ENCODE results near the gene HOXC9.

HOXC9 gene

DNA sequence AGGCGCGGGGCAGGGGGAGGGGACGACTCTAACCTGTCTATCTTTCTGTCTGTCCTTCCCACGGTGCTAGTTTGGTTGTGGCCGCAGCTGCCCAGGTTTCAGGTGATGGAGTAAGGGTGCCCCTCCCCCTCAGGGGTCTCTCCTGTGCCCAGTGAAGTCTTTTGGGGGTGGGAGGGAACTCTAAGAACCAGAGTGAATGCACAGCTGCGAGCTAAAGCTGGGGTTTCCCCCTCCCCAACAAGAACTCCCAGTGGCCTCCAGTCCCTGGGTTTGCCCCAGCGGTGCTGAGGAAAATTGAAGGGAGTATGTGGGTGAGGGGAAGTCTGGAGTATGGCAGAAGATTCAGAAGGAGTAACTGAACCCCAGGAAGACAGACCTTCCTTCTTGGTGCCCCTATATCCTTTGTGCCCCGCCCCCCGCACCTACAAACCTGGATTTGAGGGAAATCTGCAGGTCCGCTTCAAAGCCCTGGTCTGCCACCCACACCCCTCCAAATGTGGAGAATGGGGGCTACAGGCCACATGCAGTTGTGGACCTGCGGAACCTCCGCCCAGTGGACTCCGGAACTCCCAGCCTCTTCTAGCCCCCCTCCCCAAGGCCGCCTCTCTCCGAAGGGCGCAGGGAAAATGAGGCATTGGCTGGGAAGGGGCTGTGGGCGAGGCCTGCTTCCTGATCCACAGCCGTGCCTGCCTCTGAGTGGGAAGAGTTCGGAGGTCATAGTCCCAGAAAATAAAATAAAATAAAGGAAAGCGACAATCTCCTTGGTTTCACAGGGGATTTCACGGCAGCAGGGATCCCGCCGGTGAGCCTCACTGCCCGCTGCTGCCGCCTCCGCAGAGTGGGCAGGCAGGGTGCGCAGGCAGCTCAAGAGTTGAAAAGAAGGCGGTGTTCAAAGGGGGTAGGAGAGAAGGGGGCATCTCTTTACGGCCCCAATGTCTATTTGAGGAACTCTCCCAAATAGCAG is 3.4 kb upstream of the HOXC9 start:
- TF ChIP-seq, protein P1, sequence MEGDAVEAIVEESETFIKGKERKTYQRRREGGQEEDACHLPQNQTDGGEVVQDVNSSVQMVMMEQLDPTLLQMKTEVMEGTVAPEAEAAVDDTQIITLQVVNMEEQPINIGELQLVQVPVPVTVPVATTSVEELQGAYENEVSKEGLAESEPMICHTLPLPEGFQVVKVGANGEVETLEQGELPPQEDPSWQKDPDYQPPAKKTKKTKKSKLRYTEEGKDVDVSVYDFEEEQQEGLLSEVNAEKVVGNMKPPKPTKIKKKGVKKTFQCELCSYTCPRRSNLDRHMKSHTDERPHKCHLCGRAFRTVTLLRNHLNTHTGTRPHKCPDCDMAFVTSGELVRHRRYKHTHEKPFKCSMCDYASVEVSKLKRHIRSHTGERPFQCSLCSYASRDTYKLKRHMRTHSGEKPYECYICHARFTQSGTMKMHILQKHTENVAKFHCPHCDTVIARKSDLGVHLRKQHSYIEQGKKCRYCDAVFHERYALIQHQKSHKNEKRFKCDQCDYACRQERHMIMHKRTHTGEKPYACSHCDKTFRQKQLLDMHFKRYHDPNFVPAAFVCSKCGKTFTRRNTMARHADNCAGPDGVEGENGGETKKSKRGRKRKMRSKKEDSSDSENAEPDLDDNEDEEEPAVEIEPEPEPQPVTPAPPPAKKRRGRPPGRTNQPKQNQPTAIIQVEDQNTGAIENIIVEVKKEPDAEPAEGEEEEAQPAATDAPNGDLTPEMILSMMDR (IDR thresholded peaks at IDR 0.05; ENCODE audit: insufficient read depth, missing control alignments): no peak
- no peak for DNase-seq (ENCODE audit: insufficient read length, low spot score)
- no peak for FAIRE-seq

DNA sequence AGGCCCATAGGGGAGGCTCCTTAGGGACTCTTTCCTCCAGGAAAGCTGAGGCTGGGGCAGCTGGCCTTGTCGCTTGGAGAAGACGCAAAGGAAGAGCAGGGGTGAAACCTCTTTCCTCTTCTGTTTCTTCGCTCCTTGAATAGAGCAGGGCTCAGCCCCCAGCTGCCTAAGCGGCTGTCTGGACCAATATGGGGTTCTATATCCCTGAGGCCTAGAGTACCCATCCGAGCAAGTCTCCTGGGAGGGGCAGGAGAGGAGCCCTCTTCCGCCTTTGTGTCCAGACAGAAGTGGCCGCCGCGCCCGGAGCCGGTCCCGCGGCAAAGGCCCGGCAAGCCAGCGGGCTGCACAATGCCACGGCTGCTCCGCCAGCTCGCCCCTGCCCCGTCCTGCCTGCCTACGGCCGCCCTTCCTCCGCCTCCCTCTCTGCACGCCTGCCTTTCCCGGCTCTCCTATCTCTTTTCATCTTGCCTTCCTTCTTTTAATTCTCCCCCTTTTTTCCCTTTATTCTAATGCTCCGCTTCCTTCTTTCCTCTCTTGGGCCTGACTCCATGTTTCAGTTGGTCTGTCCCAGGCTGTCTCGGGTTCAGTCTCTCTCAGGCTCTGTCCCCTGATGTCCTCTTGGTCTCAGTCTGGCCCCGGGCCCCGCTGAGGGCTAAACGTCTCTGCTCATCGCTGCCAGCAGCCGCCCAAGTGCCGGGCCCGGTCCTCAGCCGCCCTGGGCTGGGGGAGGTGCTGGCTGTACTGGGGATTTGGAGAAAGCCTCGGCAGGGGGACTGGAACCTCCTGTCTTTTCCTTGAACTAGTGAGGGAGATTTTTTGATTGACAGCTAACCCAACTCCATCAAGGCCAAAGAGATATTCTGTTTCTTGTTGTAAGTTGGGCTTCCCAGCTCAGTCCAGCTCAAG is 2.5 kb upstream of the HOXC9 start:
- no peak for FAIRE-seq
- TF ChIP-seq, protein P1 (IDR thresholded peaks at IDR 0.05; ENCODE audit: insufficient read depth, missing control alignments): no peak
- DNase-seq (ENCODE audit: insufficient read length, low spot score): no peak

DNA sequence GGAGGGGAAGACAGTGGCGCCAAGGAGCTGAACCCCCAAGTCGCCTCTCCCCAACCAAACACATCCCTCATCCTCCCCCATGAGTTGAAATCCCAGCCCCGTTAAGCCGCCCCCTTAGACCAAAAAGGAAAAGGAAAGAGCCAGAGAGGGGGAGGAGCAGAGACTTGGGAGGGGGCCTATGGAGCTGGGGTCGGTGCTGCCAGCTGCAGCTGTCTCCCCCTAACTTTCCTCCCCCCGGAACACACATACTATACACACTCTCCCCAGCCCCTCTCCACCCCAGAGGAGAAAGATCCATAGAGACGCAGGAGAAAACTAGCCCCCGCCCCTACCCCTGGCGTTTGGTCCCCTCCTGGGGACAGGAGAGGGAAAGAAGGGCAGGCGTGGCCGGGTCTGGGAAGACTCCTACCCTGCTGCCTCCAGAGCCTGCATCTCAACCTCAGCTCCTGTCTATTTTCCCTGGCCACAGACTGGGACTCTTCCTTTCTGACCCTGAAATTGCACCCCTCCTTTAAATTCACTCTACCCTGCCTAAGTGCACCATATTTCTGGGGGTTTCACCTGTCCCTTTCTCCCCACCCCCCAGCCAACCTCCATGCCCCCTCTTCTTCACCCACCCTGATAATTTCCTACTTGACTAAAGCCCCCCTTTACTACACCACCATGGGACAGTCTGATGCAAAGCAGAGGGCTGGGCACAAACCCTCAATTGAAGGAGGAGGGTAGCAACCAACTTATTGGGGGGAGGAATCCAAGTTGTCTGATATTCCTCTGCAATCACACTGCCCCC is 1.7 kb upstream of the HOXC9 start:
- FAIRE-seq (no peak), DNase-seq (ENCODE audit: insufficient read length, low spot score) (no peak)
- TF ChIP-seq, protein P1 (IDR thresholded peaks at IDR 0.05; ENCODE audit: insufficient read depth, missing control alignments): no peak

DNA sequence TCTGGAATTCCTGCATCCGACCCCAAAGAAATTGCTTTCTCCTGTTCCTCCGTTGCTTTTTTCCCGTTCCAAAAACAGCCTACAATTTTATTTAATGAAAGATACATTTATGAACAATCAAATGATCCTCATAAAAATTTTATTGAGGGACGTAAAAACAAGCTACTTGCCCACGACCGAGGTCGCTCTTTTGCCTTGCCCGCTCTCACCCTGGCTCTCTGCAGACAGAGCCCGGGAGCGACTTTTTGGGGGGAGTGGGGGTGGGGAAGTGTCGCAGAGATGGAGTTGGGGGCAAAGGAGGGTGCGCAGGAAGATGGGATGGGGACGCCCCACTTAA is 1.1 kb upstream of the HOXC9 start:
- DNase-seq (ENCODE audit: insufficient read length, low spot score) (no peak), FAIRE-seq (no peak)
- TF ChIP-seq, protein P1 (IDR thresholded peaks at IDR 0.05; ENCODE audit: insufficient read depth, missing control alignments): no peak

DNA sequence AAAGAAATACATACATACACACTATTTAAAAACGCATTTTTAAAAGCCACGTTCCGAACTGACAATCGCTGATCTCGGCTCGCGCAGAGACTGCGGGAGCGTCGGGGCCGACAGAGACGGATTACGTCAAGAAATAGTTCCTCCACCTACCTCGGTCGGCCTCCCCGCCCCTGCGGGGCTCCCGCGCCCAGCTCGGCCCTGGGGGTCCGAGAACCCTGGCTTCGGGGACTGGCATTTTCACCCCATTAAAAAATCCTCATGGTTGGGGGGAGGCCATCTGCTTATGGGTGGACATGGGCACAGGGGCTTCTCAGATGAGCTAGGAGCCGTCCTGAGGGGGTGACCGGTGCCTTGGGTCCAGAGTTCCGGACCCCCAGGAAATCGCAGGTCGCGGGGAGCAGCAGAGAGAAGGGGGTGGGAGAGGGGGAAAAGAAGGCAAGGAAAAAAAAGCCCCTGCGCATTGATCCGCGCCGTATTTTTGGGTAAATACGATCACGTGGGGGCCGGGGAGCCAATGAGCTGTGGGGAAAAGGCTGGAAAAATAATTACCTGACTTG is 324 bp upstream of the HOXC9 start:
- DNase-seq (ENCODE audit: insufficient read length, low spot score) (peak; percentile 69), FAIRE-seq (no peak)
- TF ChIP-seq, protein P1 (IDR thresholded peaks at IDR 0.05; ENCODE audit: insufficient read depth, missing control alignments): no peak

DNA sequence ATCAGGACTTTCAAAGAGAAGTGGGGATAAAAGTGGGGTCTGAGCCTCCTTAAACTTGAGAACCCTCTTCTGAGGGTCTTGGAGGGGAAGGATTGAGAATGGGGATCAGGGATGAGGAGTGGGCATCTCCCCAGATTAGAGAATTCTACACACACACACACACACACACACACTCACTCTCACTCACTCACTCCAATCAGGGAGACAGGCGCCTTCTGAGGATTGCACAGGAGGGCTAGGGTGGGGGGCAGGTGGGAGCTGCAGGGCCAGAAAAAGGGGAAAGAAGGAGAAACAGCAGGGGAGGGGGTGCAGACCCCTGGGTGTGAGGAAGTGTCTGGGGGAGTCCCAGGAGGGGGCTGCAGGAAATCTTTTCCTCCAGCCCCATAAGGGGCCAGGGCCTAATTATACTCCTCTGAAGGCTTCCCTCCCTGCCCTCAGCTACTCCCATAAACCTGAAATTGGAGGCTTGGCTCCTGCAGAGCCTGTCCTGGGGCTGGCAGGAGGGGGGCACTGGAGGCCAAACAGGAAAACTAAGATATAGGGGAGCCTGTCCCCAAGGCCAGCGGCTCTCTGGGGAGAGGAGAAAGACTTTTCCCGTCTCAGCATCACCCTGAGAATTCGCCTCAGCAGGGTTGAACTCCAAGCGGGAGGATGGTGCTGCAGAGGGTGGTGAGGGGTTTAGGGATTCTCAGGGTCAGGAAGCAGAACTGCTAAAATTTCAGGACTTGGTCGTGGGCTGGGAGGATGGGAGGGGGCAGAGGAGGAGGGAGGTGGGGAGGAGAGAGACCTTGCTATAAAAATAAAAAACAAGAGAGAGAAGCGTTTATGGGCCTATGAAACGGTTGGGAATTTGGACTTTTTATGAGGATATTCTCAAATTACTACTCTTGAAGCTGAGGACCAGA is 1.6 kb downstream of the HOXC9 start:
- FAIRE-seq (no peak), DNase-seq (ENCODE audit: insufficient read length, low spot score) (no peak)
- TF ChIP-seq, protein P1 (IDR thresholded peaks at IDR 0.05; ENCODE audit: insufficient read depth, missing control alignments): no peak

Data from D721Med (cell line).